GM18526 (cell line): ENCODE measurements around the gene MAML3.

Experiments used
- POLR2A ChIP-seq: IDR thresholded peaks from 3 replicates; pipeline ENCODE4 v1.6.1; 2011; ENCODE audit not compliant: insufficient read length; ENCODE audit errors: extremely low read depth

The MAML3 gene

DNA sequence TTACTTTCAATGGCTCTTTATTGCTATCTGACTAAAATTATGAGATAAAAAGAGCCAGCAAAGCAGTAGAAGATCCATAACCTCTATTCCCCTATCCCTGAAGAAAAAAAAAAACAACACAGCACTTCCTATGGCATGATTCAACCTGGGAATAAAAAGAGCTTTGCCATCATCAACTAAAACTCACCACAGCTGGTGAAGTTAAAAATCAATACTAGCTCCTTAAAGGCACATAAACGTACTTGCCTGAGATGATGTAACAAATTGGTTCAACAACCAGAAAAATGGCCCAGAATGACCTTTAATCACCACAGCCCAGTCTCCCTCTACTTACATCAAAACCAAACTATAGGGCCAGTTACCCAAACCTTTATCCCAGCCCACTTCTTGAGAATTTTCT is 153.8 kb downstream of the MAML3 start:
- no peak for TF ChIP-seq POLR2A

GRCh38 chr4:139988863-139989765 is 164.9 kb downstream of the MAML3 start:
- TF ChIP-seq POLR2A: no peak

DNA sequence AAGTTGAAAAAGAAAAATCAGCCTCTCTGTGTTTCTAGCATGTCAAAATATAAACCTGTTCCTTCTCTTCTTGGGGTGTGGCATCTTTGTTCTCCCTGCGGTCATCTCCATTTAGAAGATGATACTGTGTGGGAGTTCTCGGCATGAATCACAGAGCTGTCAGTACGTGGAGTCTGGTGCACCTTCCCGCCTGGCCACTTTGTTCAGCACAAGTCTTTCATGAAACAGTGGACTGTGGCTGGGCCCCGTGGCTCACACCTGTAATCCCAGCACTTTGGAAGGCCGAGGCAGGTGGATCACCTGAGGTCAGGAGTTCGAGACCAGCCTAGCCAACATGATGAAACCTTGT is 166.5 kb downstream of the MAML3 start:
- no peak for TF ChIP-seq POLR2A

DNA sequence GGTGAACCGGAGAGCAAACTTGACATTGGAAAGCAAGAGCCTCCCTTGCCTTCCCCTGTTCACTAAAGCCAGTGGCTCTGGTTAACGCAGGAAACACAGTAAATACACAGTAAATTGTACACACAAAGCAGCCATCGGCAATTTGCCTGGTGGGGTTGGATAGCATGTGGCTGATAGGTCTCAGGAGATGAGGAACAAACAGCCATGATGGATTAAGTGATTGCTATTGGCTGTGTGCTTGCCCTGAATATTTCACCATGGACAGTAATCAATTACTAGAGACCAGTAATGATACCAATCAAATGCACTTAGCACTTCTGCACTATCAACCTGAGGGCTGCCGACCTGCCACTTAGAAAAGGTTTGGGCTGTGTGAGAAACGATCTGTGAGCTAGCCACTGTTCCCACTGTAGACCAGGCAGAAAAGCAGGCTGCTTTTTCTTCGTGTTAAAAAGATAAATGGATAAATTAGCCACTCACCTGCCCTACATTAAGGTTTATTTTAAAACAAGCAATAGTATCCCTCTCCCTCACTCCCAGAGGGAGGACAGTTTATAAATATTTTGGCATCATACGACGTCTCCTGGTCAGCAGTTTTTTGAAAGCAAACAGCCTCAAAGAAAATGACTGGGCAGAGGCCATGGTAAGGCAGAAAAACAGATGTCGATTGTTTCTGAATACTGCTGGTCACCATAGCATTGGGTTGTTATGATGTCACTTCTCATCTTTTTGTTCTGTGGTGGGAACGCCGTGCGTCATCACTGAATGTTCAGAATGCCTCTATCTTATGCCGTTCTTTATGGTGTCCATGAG is 167.1 kb downstream of the MAML3 start:
- no peak for TF ChIP-seq POLR2A

GRCh38 chr4:139986106-139986505 is 167.9 kb downstream of the MAML3 start:
- TF ChIP-seq POLR2A: no peak

- no peak for TF ChIP-seq POLR2A
Measured at GRCh38 chr4:139985401-139985800, 168.6 kb downstream of the MAML3 start.

- no peak for TF ChIP-seq POLR2A
Measured at GRCh38 chr4:139984471-139984870, 169.5 kb downstream of the MAML3 start.

- no peak for TF ChIP-seq POLR2A
Measured at GRCh38 chr4:139978692-139979091, 175.3 kb downstream of the MAML3 start.

DNA sequence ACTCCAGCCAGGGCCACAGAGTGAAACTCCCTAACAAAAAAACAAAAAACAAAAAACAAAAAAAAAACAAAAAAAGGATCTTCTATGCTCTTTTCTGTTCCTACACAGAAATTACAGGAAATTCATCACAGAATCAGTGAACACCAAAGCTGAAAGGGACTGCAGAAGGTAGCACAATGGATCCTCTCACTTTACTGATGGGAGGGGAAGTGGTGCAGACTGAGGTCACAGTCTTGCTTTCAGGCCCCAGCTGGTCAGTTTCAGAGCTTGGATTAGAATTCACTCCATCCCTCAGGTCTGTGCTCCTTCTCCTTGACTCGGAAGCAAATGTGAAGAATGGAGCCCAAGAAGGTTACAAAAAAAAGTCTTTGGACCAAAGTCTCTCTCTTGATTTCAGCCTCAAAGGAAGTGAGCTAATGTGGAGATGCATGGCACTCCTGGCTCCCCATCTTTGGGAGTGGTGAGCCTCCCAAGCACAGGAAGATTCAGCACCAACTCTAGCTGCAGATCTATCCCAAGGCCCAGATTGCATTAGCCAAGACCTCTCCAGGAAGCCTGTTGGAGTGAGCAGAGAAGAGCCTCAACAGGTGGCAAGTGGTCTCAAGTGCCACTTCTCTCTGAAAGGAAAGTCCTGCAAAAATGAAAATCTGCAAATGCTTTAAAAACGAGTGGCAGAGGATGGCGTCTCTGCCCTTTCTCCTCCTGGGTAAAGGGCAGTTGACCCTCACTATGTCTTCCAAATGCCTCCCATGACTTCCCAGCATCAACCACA is 176.0 kb downstream of the MAML3 start:
- no peak for TF ChIP-seq POLR2A

DNA sequence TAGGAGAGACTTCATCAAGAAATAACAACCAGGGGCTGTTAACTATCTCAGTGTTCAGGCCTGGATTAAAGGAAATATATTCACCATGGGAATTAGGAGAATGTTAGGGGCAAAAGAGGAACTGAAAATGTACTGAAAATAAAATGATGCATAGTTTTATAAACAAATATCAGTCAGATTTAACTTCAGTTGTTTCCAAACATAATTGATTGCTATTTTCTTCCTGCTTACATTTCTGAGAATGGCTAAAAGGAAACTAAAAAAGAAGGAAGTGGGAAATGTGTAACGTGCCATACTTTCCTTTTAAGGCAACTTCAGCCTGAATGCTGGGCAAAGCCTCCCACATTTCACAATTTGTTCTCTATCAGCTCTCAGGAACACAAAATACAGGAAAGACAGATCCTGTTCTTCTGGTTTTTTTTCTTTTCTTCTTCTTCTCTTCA is 178.1 kb downstream of the MAML3 start:
- TF ChIP-seq POLR2A: no peak

- TF ChIP-seq POLR2A: no peak
Measured at GRCh38 chr4:139973616-139974015, 180.4 kb downstream of the MAML3 start.

GRCh38 chr4:139973015-139973414 is 181.0 kb downstream of the MAML3 start:
- TF ChIP-seq POLR2A: no peak

GRCh38 chr4:139972305-139972704 is 181.7 kb downstream of the MAML3 start:
- TF ChIP-seq POLR2A: no peak

GRCh38 chr4:139971111-139971510 is 182.9 kb downstream of the MAML3 start:
- TF ChIP-seq POLR2A: no peak

DNA sequence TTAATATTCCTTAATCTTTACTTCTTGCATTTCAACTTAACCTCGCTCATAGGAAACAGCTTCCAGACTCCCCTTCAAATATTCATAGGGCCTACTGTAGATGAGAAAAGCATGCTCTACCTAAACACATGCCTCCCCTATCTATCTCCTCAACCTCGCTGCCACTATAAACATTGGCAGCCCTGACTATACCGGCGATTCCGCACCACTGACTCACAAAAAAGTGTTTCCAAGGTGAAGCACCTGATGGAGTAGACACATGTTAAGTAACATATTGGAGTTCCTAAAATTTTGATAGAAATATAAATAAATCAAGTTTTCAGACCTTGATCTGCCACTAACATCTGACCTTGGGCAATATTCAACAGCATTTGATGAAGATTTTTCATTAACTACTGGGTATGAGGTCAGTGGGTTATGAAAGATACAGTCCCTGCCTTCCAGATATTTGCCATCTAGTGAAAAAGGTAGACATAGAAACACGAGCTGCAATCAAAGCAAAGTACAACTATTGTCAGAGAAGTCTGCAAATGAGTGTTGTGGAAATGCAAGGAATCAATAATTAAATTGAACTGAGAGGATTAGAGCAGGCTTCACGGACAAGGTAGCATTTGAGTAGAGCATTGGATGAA is 184.2 kb downstream of the MAML3 start:
- TF ChIP-seq POLR2A: no peak

DNA sequence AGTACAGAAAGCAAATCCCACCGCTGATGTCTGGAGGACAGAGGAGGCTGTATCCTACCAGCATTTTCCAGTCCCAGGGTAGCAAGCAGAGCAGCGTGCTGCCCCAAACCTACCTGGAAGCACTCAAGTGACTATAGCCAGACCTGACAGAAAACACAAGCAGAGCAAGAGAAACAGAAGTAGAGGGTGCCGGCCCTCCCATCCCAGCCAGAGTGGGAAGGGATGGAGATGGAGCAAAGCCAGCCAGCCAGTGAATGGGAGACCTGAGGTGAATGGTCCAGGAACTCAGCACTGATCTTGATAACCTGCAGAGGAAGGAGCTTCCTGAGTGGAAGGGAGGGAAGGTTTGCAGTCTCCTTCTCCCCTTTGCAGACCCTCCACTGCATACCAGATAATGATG is 185.2 kb downstream of the MAML3 start:
- TF ChIP-seq POLR2A: no peak

DNA sequence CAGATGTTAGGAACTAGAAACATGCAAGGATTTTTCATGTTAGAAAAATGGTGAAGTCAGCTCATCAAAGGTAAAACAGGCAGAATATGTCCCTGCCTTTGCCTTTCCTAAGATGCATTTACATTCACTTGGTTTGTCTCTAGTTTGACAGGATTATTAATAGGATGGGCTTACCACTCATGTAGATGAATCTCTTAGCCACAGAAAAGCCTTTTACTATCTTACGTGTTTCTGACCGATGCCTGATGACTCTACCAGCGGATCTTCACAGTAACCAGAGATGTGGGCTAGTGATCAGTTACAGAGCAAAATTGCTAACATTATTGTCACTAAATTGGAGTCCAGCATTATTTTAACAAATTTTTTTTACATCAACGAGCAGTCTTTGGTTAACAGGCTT is 187.6 kb downstream of the MAML3 start:
- no peak for TF ChIP-seq POLR2A
